OCI-LY7 (cell line): ENCODE results near the gene SAMD8.
"Not testable (repeated sequence)": the region's sequence is repeated elsewhere in the genome, so short reads cannot be mapped to it uniquely, and the experiment has no call there.

Experiments used
- CTCF ChIP-seq: fragments of 200-600 bp; sonication (generic); conservative IDR thresholded peaks from 2 replicates; pipeline ENCODE4 v1.5.1; 2014; ENCODE audit warnings: mild to moderate bottlenecking, antibody characterized with exemption, low read length, moderate library complexity, mixed read lengths
- EZH2phosphoT487 ChIP-seq: fragments of 200-600 bp; sonication (generic); IDR thresholded peaks from 2 replicates; pipeline ENCODE4 v1.6.1; 2018; ENCODE audit warnings: low read depth, borderline replicate concordance, mild to moderate bottlenecking, mixed run types, antibody characterized with exemption, low read length, moderate library complexity, mixed read lengths

- TF ChIP-seq CTCF, EZH2phosphoT487: not testable (repeated sequence)
These were observed 17.5 kb downstream of the SAMD8 start for GRCh38 chr10:75128985-75129384.
